Activated CD4-positive, alpha-beta T cell treated with anti-CD3 and anti-CD28 coated beads, Interleukin-2, amount 10 ng/mL, durations not matched to agents 24 days and 14 days (primary cell): ENCODE data around the gene SLC9A5. TPM values are rescaled to one million over a fixed set of nuclear protein-coding genes. Genes with fewer than 3 reads are reported as not detected.

Experiments
- DNase-seq: peaks from one replicate; pipeline ENCODE4 v3.0.0; 2022
- H3K27ac Mint-ChIP-seq: one replicate; pipeline ENCODE4 v1.8.0; 2022; ENCODE audit warnings: mild to moderate bottlenecking, mixed read lengths
- H3K27me3 Mint-ChIP-seq: one replicate; pipeline ENCODE4 v1.8.0; 2022; ENCODE audit warnings: mixed read lengths
- H3K36me3 Mint-ChIP-seq: one replicate; pipeline ENCODE4 v1.8.0; 2022; ENCODE audit warnings: low read depth, mild to moderate bottlenecking, mixed read lengths
- H3K4me1 Mint-ChIP-seq: one replicate; pipeline ENCODE4 v1.8.0; 2021; ENCODE audit warnings: mixed read lengths
- H3K4me3 Mint-ChIP-seq: one replicate; pipeline ENCODE4 v1.8.0; 2022; ENCODE audit warnings: mild to moderate bottlenecking, moderate library complexity, mixed read lengths
- H3K9me3 Mint-ChIP-seq: one replicate; pipeline ENCODE4 v1.8.0; 2021; ENCODE audit warnings: mixed read lengths
- intact Hi-C: fragments of 100-400 bp; cut with micrococcal nuclease; formaldehyde crosslinking; loops from one replicate; pipeline ENCODE4 v1.15.1; 2023
- total RNA-seq: library from RNA; stranded (reverse); gene quantifications from 2 replicates; pipeline ENCODE4 v1.2.3, GENCODE V29; 2022

Gene SLC9A5
- total RNA-seq, 1 donor from 2014 or later = 5.3 TPM

DNA sequence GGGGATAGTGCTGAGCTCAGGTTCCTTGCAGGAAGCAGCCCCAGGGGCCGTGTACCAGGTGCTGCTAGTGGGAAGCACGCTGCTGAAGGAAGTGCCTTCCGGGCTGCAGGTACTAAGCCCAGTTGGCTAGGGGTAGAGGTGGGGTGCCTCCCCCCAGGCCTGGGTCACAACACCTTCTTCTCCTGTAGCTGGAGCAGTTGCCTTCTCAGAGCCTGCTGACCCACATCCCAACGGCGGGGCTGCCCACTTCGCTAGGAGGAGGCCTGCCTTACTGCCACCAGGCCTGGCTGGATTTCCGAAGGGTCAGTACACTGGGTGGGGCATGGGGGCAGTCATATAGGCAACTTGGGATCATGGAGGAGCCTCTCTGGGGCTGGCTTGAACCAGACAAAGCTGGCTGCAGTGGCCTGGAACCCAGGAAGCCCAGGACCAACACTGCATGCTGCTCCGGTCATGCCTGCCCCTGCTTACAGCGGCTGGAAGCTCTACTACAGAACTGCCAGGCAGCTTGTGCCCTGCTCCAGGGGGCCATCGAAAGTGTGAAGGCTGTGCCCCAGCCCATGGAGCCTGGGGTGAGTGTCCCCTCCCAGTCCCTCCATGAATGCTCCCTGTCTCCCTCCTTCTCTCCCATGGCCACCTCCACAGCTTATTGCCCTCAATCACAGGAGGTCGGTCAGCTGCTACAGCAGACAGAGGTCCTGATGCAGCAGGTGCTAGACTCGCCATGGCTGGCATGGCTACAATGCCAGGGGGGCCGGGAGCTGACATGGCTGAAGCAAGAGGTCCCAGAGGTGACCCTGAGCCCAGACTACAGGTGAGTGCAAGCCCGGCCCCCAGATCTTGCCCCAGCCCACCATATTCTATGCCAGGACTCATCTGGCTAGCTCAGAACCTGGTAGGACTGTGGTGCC lies 33.0 kb downstream of the SLC9A5 start:
- intact Hi-C loops = no loop called here
- Mint-ChIP-seq H3K27me3 (no peaks in the 10 kb centered on the region), H3K27ac (no peak overlapping the region), H3K4me3 (no peak overlapping the region), H3K4me1 (peaks cover 11% of the 10 kb centered on the region), H3K36me3 (peaks cover 18% of the 10 kb centered on the region), H3K9me3 (no peaks in the 10 kb centered on the region)
- no peak for DNase-seq

DNA sequence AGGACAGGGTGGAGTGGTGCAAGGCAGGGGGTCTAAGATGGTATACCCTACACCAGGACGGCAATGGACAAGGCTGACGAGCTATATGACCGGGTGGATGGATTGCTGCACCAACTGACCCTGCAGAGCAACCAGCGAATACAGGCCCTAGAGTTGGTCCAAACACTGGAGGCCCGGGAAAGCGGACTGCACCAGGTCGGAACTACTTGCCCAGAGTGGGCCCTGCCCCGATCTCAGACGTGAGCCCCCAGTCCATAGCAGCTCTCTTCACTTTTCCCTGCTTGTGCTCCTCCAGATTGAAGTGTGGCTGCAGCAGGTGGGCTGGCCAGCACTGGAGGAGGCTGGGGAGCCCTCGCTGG lies 33.6 kb downstream of the SLC9A5 start:
- intact Hi-C loops = no loop called here
- Mint-ChIP-seq H3K4me1 (peaks cover 9% of the 10 kb centered on the region), H3K27me3 (no peaks in the 10 kb centered on the region), H3K4me3 (no peak overlapping the region), H3K9me3 (no peaks in the 10 kb centered on the region), H3K27ac (no peak overlapping the region), H3K36me3 (peaks cover 13% of the 10 kb centered on the region)
- no peak for DNase-seq

DNA sequence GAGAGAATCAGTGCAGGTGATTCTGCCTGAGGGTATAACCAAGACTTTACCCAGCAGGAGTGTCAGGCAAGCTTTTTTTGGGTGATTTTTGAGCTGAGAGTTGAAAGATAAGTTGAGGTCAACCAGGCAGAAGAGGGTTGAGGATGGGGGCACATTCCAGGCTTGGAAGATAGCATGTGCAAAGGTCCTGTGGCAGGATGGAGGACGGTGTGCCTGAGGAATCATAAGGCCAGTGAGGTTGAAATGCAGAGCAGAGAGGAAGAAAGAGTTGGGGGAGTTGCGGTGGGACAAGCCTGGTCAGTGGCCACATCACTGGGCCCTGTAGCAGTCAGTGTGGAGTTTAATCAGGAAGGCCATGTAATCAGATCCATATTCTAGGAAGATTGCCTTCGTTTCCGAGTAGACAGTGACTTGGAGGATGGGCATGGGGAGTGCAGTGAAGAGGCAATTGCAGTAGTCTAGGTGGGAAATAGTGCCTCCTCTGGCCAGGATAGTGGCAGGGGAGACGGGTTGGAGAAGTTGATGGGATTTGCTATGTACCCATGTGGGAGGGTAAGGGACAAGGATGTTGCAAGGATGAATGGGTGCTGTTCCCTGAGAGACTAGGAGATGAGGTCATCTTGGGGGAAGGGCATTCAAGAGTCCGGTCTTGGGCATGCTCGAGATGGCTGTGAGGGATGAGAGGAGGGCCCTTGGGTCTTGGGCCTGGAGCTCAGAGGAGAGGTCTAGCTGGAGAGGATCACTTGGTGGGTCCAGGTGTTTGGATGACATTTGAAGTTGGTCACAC lies 34.5 kb downstream of the SLC9A5 start:
- no peak overlapping the region for H3K27ac Mint-ChIP-seq
- H3K27me3 Mint-ChIP-seq = no peaks in the 10 kb centered on the region
- intact Hi-C loops = no loop called here
- H3K4me1 Mint-ChIP-seq = peaks cover 4% of the 10 kb centered on the region
- DNase-seq = no peak
- H3K9me3 Mint-ChIP-seq = no peaks in the 10 kb centered on the region
- H3K4me3 Mint-ChIP-seq = no peak overlapping the region
- H3K36me3 Mint-ChIP-seq = peaks cover 10% of the 10 kb centered on the region

DNA sequence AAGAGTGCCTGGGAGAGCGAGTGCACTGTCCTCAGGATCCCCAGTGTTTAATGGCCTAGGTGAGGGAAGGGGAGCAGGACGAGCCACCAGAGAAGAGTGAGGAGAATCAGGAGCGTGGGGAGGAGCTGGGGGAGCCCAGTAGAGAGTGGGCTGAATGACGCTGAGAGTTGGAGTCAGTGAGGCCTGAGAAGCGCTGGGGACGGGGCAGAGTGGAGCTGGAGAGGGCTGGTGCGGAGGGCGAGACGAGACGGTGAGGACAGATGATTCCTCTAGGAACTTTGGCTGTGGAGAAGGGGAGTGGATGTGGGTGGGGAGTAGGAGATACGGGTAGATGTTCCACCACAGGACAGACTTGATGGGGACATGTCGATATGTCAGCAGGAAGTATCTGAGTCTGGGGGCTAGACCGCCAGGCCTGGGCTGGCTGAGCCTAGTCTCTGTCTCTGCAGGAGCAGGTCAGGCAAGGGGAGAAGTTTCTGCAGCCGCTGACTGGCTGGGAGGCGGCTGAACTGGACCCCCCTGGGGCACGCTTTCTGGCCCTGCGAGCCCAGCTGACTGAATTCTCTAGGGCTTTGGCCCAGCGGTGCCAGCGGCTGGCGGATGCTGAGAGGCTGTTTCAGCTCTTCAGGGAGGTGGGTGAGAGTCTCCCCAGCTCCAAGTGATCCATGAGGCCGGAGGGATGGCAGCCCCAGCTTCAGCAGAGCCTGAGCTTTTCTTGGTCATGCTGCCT lies 35.2 kb downstream of the SLC9A5 start:
- Mint-ChIP-seq H3K4me3 (no peak overlapping the region), H3K27ac (no peak overlapping the region), H3K9me3 (no peaks in the 10 kb centered on the region), H3K4me1 (peaks cover 2% of the 10 kb centered on the region), H3K36me3 (peaks cover 10% of the 10 kb centered on the region), H3K27me3 (no peaks in the 10 kb centered on the region)
- intact Hi-C loops = no loop called here
- DNase-seq = no peak

DNA sequence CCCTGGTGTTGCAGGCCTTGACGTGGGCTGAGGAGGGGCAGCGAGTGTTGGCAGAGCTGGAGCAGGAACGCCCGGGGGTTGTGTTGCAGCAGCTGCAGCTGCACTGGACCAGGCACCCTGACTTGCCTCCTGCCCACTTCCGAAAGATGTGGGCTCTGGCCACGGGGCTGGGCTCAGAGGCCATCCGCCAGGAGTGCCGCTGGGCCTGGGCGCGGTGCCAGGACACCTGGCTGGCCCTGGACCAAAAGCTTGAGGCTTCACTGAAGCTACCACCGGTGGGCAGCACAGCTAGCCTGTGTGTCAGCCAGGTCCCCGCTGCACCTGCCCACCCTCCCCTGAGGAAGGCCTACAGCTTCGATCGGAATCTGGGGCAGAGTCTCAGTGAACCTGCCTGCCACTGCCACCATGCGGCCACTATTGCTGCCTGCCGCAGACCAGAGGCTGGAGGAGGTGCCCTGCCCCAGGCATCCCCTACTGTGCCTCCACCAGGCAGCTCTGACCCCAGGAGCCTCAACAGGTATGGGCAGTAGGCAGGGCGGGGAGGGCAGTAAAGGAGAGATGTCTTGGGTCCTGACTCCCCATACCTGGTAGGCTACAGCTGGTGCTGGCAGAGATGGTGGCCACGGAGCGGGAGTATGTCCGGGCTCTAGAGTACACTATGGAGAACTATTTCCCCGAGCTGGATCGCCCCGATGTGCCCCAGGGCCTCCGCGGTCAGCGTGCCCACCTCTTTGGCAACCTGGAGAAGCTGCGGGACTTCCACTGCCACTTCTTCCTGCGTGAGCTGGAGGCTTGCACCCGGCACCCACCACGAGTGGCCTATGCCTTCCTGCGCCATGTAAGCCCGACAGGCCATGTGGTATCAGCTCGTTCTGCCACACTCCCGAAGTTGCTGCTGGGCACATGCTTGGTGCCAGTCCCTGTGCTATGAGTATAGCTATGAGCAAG lies 36.2 kb downstream of the SLC9A5 start:
- Mint-ChIP-seq H3K27ac (no peak overlapping the region), H3K9me3 (no peaks in the 10 kb centered on the region), H3K27me3 (no peaks in the 10 kb centered on the region), H3K4me1 (peaks cover 4% of the 10 kb centered on the region), H3K4me3 (no peak overlapping the region), H3K36me3 (peaks cover 10% of the 10 kb centered on the region)
- DNase-seq = no peak
- intact Hi-C loops = no loop called here

DNA sequence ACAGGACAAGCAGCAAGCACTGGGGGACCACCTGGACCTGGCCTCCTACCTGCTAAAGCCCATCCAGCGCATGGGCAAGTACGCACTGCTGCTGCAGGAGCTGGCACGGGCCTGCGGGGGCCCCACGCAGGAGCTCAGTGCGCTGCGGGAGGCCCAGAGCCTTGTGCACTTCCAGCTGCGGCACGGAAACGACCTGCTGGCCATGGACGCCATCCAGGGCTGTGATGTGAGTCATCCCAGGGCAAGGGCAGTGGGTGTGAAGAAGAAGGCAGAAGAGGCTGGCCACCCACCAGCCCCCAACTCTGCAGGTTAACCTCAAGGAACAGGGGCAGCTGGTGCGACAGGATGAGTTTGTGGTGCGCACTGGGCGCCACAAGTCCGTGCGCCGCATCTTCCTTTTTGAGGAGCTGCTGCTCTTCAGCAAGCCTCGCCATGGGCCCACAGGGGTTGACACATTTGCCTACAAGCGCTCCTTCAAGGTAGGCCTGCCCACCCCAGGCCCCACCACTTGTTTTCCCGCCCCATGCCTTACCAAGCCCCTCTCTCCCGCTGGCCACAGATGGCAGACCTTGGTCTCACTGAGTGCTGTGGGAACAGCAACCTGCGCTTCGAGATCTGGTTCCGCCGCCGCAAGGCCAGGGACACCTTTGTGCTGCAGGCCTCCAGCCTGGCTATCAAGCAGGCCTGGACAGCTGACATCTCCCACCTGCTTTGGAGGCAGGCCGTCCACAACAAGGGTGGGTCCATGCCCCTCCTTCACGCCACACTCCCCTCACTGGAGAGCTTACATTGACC lies 37.9 kb downstream of the SLC9A5 start:
- Mint-ChIP-seq H3K36me3 (peaks cover 7% of the 10 kb centered on the region), H3K4me1 (peaks cover 3% of the 10 kb centered on the region), H3K9me3 (no peaks in the 10 kb centered on the region), H3K27ac (no peak overlapping the region), H3K4me3 (no peak overlapping the region), H3K27me3 (no peaks in the 10 kb centered on the region)
- DNase-seq = no peak
- intact Hi-C loops = no loop called here

DNA sequence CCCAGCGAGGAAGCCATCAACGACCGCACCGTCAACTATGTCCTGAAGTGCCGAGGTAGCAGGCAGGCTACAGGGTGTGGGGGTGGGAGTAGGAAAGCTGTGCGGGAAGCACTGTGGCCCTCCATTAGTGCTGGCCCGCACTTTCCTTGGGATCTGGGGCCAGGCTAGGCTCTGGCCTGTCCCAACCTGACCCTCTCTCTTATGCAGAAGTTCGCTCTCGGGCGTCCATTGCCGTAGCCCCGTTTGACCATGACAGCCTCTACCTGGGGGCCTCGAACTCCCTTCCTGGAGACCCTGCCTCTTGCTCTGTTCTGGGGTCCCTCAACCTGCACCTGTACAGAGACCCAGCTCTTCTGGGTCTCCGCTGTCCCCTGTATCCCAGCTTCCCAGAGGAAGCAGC lies 39.2 kb downstream of the SLC9A5 start:
- DNase-seq = no peak
- intact Hi-C loops = no loop called here
- H3K4me1 Mint-ChIP-seq = peaks cover 3% of the 10 kb centered on the region
- no peaks in the 10 kb centered on the region for H3K9me3 Mint-ChIP-seq
- H3K4me3 Mint-ChIP-seq = no peak overlapping the region
- H3K36me3 Mint-ChIP-seq = peaks cover 3% of the 10 kb centered on the region
- H3K27me3 Mint-ChIP-seq = no peaks in the 10 kb centered on the region
- no peak overlapping the region for H3K27ac Mint-ChIP-seq

DNA sequence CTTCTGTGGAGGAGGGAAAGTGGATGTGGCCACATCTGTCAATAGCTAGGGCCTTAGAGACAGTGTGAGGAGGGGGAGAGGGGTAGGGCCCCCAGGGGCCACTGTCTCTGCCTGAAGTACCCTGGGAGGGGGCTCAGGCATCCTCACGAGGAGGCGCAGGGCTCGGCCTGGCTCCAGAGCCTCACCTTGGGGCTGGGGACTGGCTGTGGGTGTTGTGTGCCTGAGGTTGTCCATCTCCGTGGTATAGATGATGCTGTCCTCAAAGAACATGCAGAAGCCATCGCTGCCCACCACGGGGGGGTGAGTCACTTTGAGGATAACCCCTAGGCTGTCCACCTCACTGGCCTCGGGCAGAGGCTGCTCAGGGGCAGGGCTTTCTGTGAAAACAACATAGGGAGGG lies 42.7 kb downstream of the SLC9A5 start:
- Mint-ChIP-seq H3K9me3 (no peaks in the 10 kb centered on the region), H3K4me1 (peaks cover 3% of the 10 kb centered on the region), H3K4me3 (no peak overlapping the region), H3K27me3 (no peaks in the 10 kb centered on the region), H3K27ac (no peak overlapping the region), H3K36me3 (no peaks in the 10 kb centered on the region)
- DNase-seq = no peak
- intact Hi-C loops = no loop called here

DNA sequence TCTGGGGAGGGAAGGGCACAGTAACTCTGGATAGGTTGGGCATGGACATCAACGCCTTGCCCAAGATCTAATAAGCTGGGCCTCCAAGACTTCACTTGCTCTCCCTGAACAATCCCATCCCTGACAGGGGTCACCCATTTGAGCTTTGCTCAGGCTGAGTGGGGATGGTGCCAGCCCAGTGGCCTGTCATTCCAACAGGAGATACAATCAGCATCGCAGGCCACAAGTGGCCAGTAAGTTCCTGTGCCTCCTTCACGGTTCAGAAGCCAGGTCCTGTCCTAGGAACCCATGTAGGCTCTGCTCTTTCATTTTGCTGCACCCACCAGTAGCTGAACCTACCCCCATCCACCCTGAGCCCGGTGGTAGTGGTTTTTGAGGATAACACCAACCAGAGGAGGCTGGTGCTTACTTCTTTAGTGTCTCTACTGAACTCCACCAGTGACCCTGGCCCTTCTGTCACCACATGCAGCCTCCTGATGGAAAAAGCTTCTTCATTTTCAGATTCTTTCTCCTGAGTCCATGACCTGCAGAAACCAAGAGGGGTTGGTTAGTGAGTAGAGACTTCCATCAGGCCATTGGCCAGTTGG lies 45.5 kb downstream of the SLC9A5 start:
- Mint-ChIP-seq H3K27ac (no peak overlapping the region), H3K4me1 (peaks cover 3% of the 10 kb centered on the region), H3K27me3 (no peaks in the 10 kb centered on the region), H3K4me3 (no peak overlapping the region), H3K9me3 (no peaks in the 10 kb centered on the region), H3K36me3 (no peaks in the 10 kb centered on the region)
- intact Hi-C loops = no loop called here
- DNase-seq = no peak

DNA sequence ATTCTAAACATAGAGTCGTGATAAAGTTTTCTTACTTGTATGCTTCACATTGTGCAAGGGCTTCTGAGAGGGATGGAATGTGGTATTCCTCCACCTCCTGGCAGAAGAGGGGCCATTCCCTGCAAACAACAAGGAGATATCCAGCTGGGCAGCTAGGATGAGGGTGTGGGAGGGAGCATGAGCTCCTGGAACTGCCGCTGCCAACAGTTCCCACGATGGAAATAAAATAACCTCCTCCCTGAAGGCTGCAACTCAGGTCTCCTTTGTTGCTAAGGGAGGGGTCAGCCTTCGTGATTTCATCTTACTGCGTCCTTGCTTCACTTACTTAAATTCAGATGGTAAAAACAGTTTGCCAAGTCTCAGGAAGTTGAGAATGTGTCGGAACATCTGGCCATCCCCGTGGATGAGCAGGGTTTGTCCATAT lies 46.2 kb downstream of the SLC9A5 start:
- no peaks in the 10 kb centered on the region for H3K36me3 Mint-ChIP-seq
- H3K27me3 Mint-ChIP-seq = no peaks in the 10 kb centered on the region
- no peaks in the 10 kb centered on the region for H3K9me3 Mint-ChIP-seq
- no peak for DNase-seq
- no peak overlapping the region for H3K4me3 Mint-ChIP-seq
- intact Hi-C loops = no loop called here
- H3K27ac Mint-ChIP-seq = no peak overlapping the region
- no peaks in the 10 kb centered on the region for H3K4me1 Mint-ChIP-seq

DNA sequence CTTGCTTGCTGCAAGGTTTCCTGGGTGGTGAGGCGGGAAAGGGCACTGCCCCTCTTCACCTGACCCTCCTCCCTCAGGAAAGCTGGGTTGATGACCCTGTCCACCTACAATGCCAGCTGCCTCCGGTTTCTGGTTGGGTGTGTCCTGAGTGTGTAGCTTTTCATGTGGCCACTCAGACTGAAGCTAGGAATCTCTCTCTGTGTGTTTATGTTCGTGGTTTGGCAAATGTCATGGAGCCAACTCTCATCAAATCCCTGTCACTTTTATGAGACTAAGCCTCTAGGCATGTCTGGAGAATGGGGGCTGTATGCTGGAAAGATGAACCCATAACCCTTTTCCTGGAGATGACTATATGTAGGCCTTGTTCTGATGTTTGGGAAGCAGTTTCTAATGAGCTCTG lies 47.6 kb downstream of the SLC9A5 start:
- no peak overlapping the region for H3K27ac Mint-ChIP-seq
- no peak for DNase-seq
- no peak overlapping the region for H3K4me3 Mint-ChIP-seq

DNA sequence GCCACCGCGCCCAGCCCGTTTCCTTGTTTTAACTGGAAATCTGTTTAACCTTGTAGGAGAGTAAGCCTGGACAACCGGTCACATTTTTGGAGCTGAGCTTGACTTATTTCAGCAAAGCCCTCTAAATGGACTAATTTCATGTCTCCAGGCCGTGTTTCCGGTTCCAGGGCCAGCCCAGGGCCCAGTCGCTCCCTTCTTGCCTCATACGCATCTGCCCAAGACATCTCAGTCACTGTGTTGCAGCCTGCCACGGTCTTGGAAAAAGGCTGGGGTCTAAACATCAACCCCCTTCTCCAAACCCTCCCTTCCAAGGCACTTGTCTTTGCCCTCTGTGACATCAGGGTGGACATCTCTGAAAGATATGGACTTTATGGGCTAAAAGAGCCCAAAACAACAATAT lies 49.5 kb downstream of the SLC9A5 start:
- H3K9me3 Mint-ChIP-seq = no peaks in the 10 kb centered on the region
- no peaks in the 10 kb centered on the region for H3K4me1 Mint-ChIP-seq

More for the DNA sequence above, 47.6 kb downstream of the SLC9A5 start:
- H3K36me3 Mint-ChIP-seq = no peaks in the 10 kb centered on the region
- H3K4me1 Mint-ChIP-seq = no peaks in the 10 kb centered on the region
- no peaks in the 10 kb centered on the region for H3K9me3 Mint-ChIP-seq
- H3K27me3 Mint-ChIP-seq = no peaks in the 10 kb centered on the region
- intact Hi-C loops = no loop called here

More for the DNA sequence above, 49.5 kb downstream of the SLC9A5 start:
- intact Hi-C loops = no loop called here
- Mint-ChIP-seq H3K27me3 (no peaks in the 10 kb centered on the region), H3K27ac (no peak overlapping the region), H3K4me3 (no peak overlapping the region), H3K36me3 (no peaks in the 10 kb centered on the region)
- no peak for DNase-seq
